CD4-positive, alpha-beta T cell treated with Interleukin-17A for 4 hours (primary cell): ENCODE data around the gene EPHA2.
"Not testable (repeated sequence)": the region's sequence is repeated elsewhere in the genome, so short reads cannot be mapped to it uniquely, and the experiment has no call there.

Experiments
- DNase-seq: peaks from one replicate; pipeline ENCODE4 v3.0.0-alpha.2; 2020; ENCODE audit warnings: mixed read lengths

Gene EPHA2

GRCh38 chr1:16155537-16156410, at the start of gene EPHA2:
Gene EPHA2 (minus strand): TSS chr1:16156069. CDS start chr1:16155932, 137 bp downstream.
- DNase-seq = peak; percentile 41

- no peak for DNase-seq
Measured at GRCh38 chr1:16205334-16205671, 49.4 kb upstream of the EPHA2 start.

GRCh38 chr1:16204634-16205333, 48.9 kb upstream of the EPHA2 start:
- peak; percentile 56 for DNase-seq

- DNase-seq = no peak
Measured at GRCh38 chr1:16204216-16204615, 48.3 kb upstream of the EPHA2 start.

- DNase-seq = no peak
Measured at GRCh38 chr1:16203550-16203949, 47.7 kb upstream of the EPHA2 start.

GRCh38 chr1:16202281-16203210, 46.7 kb upstream of the EPHA2 start:
- DNase-seq = no peak

- no peak for DNase-seq
Measured at GRCh38 chr1:16199700-16200099, 43.8 kb upstream of the EPHA2 start.

- no peak for DNase-seq
Measured at GRCh38 chr1:16199157-16199501, 43.3 kb upstream of the EPHA2 start.

- DNase-seq = no peak
Measured at GRCh38 chr1:16198444-16199156, 42.7 kb upstream of the EPHA2 start.

- no peak for DNase-seq
Measured at GRCh38 chr1:16196874-16197273, 41.0 kb upstream of the EPHA2 start.

GRCh38 chr1:16196139-16196538, 40.3 kb upstream of the EPHA2 start:
- not testable (repeated sequence) for DNase-seq

- DNase-seq = no peak
Measured at GRCh38 chr1:16195518-16195905, 39.6 kb upstream of the EPHA2 start.

GRCh38 chr1:16191916-16192546, 36.2 kb upstream of the EPHA2 start:
- DNase-seq = no peak

GRCh38 chr1:16191309-16191708, 35.4 kb upstream of the EPHA2 start:
- no peak for DNase-seq

- DNase-seq = no peak
Measured at GRCh38 chr1:16189921-16190621, 34.2 kb upstream of the EPHA2 start.

GRCh38 chr1:16189003-16189402, 33.1 kb upstream of the EPHA2 start:
- no peak for DNase-seq

GRCh38 chr1:16187748-16188401, 32.0 kb upstream of the EPHA2 start:
- DNase-seq = peak; percentile 85

GRCh38 chr1:16186655-16187235, 30.9 kb upstream of the EPHA2 start:
- no peak for DNase-seq

GRCh38 chr1:16184557-16185303, 28.9 kb upstream of the EPHA2 start:
- DNase-seq = no peak
